ENCODE measurements around the gene RNLS.
"Not testable (repeated sequence)": the region's sequence is repeated elsewhere in the genome, so short reads cannot be mapped to it uniquely, and the experiment has no call there.

The RNLS gene

GRCh38 chr10:88493691-88494483 lies 89.2 kb downstream of the RNLS start:
- DNase-seq (ENCODE audit: low read depth) = peak; percentile 89
- no peak for TF ChIP-seq CTCF (conservative IDR thresholded peaks at IDR 0.05; ENCODE audit: control insufficient read depth, insufficient read depth, low read depth, low read length)
- H3K4me3 ChIP-seq (ENCODE audit: control insufficient read depth, low read depth, low read length) = no peak overlapping the region

- no peak for DNase-seq (ENCODE audit: low read depth)
- TF ChIP-seq CTCF (conservative IDR thresholded peaks at IDR 0.05; ENCODE audit: control insufficient read depth, insufficient read depth, low read depth, low read length) = no peak
- H3K4me3 ChIP-seq (ENCODE audit: control insufficient read depth, low read depth, low read length) = no peak overlapping the region
These were observed 91.8 kb downstream of the RNLS start for GRCh38 chr10:88491314-88491713.

- no peak overlapping the region for H3K4me3 ChIP-seq (ENCODE audit: control insufficient read depth, low read depth, low read length)
- DNase-seq (ENCODE audit: low read depth) = no peak
- no peak for TF ChIP-seq CTCF (conservative IDR thresholded peaks at IDR 0.05; ENCODE audit: control insufficient read depth, insufficient read depth, low read depth, low read length)
These were observed 92.7 kb downstream of the RNLS start for GRCh38 chr10:88490231-88490980.

GRCh38 chr10:88489107-88489506 lies 94.0 kb downstream of the RNLS start:
- H3K4me3 ChIP-seq (ENCODE audit: control insufficient read depth, low read depth, low read length) = no peak overlapping the region
- TF ChIP-seq CTCF (conservative IDR thresholded peaks at IDR 0.05; ENCODE audit: control insufficient read depth, insufficient read depth, low read depth, low read length) = no peak
- DNase-seq (ENCODE audit: low read depth) = no peak

GRCh38 chr10:88486816-88487215 lies 96.3 kb downstream of the RNLS start:
- DNase-seq (ENCODE audit: low read depth); H3K4me3 ChIP-seq (ENCODE audit: control insufficient read depth, low read depth, low read length): not testable (repeated sequence)

GRCh38 chr10:88482220-88482619 lies 100.9 kb downstream of the RNLS start:
- no peak for TF ChIP-seq CTCF (conservative IDR thresholded peaks at IDR 0.05; ENCODE audit: control insufficient read depth, insufficient read depth, low read depth, low read length)
- DNase-seq (ENCODE audit: low read depth) = no peak
- no peak overlapping the region for H3K4me3 ChIP-seq (ENCODE audit: control insufficient read depth, low read depth, low read length)

GRCh38 chr10:88478256-88478655 lies 104.9 kb downstream of the RNLS start:
- no peak overlapping the region for H3K4me3 ChIP-seq (ENCODE audit: control insufficient read depth, low read depth, low read length)
- no peak for TF ChIP-seq CTCF (conservative IDR thresholded peaks at IDR 0.05; ENCODE audit: control insufficient read depth, insufficient read depth, low read depth, low read length)
- DNase-seq (ENCODE audit: low read depth) = peak; percentile 23
